GM12891 (cell line): Measurements from ENCODE around the gene NOSTRIN.
"Not testable (repeated sequence)": the region's sequence is repeated elsewhere in the genome, so short reads cannot be mapped to it uniquely, and the experiment has no call there.

ENCODE experiments used
- POLR2A ChIP-seq: IDR thresholded peaks from 2 replicates; pipeline ENCODE4 v1.6.1; 2011; ENCODE audit warnings: low read depth, low read length, control low read depth
- POLR2AphosphoS5 ChIP-seq: IDR thresholded peaks from 2 replicates; pipeline ENCODE4 v1.6.1; 2011; ENCODE audit warnings: low read depth, low read length, control low read depth
- POU2F2 ChIP-seq: IDR thresholded peaks from 2 replicates; pipeline ENCODE4 v1.6.1; 2011; ENCODE audit warnings: low read depth, mild to moderate bottlenecking, control low read depth, low read length, moderate library complexity
- SPI1 ChIP-seq: IDR thresholded peaks from 2 replicates; pipeline ENCODE4 v1.6.1; 2011; ENCODE audit warnings: low read depth, low read length, control low read depth
- TAF1 ChIP-seq: IDR thresholded peaks from 2 replicates; pipeline ENCODE4 v1.6.1; 2011; ENCODE audit warnings: low read depth, low read length, control low read depth

GRCh38 chr2:168867164-168867563 lies 64.7 kb downstream of the NOSTRIN start:
- TF ChIP-seq POLR2A, POLR2AphosphoS5, SPI1, TAF1, POU2F2: not testable (repeated sequence)
